Loucy (cell line): ENCODE data around the gene HIP1R.
A peak's percentile ranks its signal among the peaks of the same experiment; 100 is the strongest.

ENCODE experiments used
- H2AFZ ChIP-seq: fragments of 200-600 bp; sonication (generic); 2 replicates; pipeline ENCODE4 v1.6.0; 2016; ENCODE audit warnings: antibody characterized with exemption, mild to moderate bottlenecking, low read length, moderate library complexity
- H3F3A ChIP-seq: fragments of 200-600 bp; 2 replicates; pipeline ENCODE4 v1.6.0; 2016; ENCODE audit warnings: antibody characterized with exemption, low read depth, mild to moderate bottlenecking
- H3K27me3 ChIP-seq: fragments of 200-600 bp; sonication (generic); 2 replicates; pipeline ENCODE4 v1.6.1; 2014; ENCODE audit warnings: low read length, mild to moderate bottlenecking; ENCODE audit not compliant: insufficient read depth, poor library complexity, severe bottlenecking
- H3K36me3 ChIP-seq: fragments of 200-600 bp; sonication (generic); 2 replicates; pipeline ENCODE4 v1.6.1; 2016; ENCODE audit warnings: low read length; ENCODE audit not compliant: insufficient read depth
- H3K4me1 ChIP-seq: fragments of 200-600 bp; sonication (generic); 2 replicates; pipeline ENCODE4 v1.5.1; 2014; ENCODE audit warnings: low read length, mild to moderate bottlenecking; ENCODE audit not compliant: insufficient read depth, poor library complexity, severe bottlenecking
- H3K4me2 ChIP-seq: fragments of 200-600 bp; sonication (generic); 2 replicates; pipeline ENCODE4 v1.6.0; 2014; ENCODE audit warnings: antibody characterized with exemption, low read length, low read depth, mild to moderate bottlenecking; ENCODE audit not compliant: poor library complexity, severe bottlenecking
- H3K4me3 ChIP-seq: fragments of 200-600 bp; sonication (generic); 2 replicates; pipeline ENCODE4 v1.5.1; 2014; ENCODE audit warnings: low read length, mild to moderate bottlenecking, mixed read lengths; ENCODE audit not compliant: poor library complexity, severe bottlenecking
- H3K79me2 ChIP-seq: fragments of 200-600 bp; sonication (generic); 2 replicates; pipeline ENCODE4 v1.6.1; 2014; ENCODE audit warnings: low read length; ENCODE audit not compliant: insufficient read depth
- H3K9ac ChIP-seq: fragments of 200-600 bp; sonication (generic); 2 replicates; pipeline ENCODE4 v1.6.0; 2014; ENCODE audit warnings: mild to moderate bottlenecking, low read depth, low read length, moderate library complexity; ENCODE audit not compliant: poor library complexity, severe bottlenecking
- H3K9me2 ChIP-seq: fragments of 200-600 bp; sonication (generic); replicated peaks from 2 replicates; pipeline ENCODE4 v1.6.1; 2016; ENCODE audit warnings: low read depth, low read length, mixed read lengths
- H3K9me3 ChIP-seq: fragments of 200-600 bp; sonication (generic); 2 replicates; pipeline ENCODE4 v1.6.1; 2014; ENCODE audit warnings: mild to moderate bottlenecking, antibody characterized with exemption, low read length, low read depth; ENCODE audit not compliant: insufficient read depth
- H4K20me1 ChIP-seq: fragments of 200-600 bp; sonication (generic); 2 replicates; pipeline ENCODE4 v1.6.0; 2014; ENCODE audit warnings: antibody characterized with exemption, low read length, mild to moderate bottlenecking; ENCODE audit not compliant: insufficient read depth, poor library complexity, severe bottlenecking
- EZH2phosphoT487 ChIP-seq: fragments of 200-600 bp; IDR thresholded peaks from 2 replicates; pipeline ENCODE4 v1.6.1; 2018; ENCODE audit warnings: antibody characterized with exemption, mild to moderate bottlenecking, moderate library complexity, borderline replicate concordance
- TF ChIP-seq, protein P1 (sequence below): fragments of 200-600 bp; sonication (generic); conservative IDR thresholded peaks from 2 replicates; pipeline ENCODE4 v1.5.1; 2014; ENCODE audit warnings: mild to moderate bottlenecking, antibody characterized with exemption, low read length

HIP1R gene

DNA sequence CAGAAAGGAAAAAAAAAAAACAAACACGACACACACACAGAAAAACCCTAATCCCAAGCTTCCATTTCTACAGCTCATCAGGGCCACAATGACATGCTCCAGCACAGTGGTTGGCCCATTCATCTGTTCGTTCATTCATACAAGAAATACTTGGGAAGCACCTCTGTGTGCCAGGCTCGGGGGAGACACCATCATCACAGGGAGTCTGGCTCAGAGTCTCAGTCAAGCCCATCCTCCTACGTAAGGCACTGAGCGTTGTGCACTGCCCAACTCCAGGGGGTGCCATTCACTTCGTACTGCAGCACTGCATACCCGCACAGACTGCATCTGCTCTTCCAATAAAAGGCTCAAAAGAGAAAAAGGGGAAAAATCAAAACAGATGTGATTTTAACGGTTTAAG, 45.4 kb downstream of the HIP1R start:
- Histone ChIP-seq H3K27me3 (no peaks in the 10 kb centered on the region), H3K4me3 (no peak overlapping the region), H3K9me3 (no peaks in the 10 kb centered on the region), H3K4me1 (peaks cover 42% of the 10 kb centered on the region), H2AFZ (no peak overlapping the region), H3K9ac (no peak overlapping the region), H4K20me1 (peaks cover 68% of the 10 kb centered on the region), H3K4me2 (peak overlapping the region; percentile 28), H3K36me3 (peaks cover 4% of the 10 kb centered on the region; the same call in 1 of the 2 replicates), H3F3A (no peaks in the 10 kb centered on the region), H3K79me2 (peaks cover 98% of the 10 kb centered on the region), H3K9me2 (no peaks in the 10 kb centered on the region)
- TF ChIP-seq, protein P1, sequence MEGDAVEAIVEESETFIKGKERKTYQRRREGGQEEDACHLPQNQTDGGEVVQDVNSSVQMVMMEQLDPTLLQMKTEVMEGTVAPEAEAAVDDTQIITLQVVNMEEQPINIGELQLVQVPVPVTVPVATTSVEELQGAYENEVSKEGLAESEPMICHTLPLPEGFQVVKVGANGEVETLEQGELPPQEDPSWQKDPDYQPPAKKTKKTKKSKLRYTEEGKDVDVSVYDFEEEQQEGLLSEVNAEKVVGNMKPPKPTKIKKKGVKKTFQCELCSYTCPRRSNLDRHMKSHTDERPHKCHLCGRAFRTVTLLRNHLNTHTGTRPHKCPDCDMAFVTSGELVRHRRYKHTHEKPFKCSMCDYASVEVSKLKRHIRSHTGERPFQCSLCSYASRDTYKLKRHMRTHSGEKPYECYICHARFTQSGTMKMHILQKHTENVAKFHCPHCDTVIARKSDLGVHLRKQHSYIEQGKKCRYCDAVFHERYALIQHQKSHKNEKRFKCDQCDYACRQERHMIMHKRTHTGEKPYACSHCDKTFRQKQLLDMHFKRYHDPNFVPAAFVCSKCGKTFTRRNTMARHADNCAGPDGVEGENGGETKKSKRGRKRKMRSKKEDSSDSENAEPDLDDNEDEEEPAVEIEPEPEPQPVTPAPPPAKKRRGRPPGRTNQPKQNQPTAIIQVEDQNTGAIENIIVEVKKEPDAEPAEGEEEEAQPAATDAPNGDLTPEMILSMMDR = peak; percentile 69
- TF ChIP-seq EZH2phosphoT487 = no peak

DNA sequence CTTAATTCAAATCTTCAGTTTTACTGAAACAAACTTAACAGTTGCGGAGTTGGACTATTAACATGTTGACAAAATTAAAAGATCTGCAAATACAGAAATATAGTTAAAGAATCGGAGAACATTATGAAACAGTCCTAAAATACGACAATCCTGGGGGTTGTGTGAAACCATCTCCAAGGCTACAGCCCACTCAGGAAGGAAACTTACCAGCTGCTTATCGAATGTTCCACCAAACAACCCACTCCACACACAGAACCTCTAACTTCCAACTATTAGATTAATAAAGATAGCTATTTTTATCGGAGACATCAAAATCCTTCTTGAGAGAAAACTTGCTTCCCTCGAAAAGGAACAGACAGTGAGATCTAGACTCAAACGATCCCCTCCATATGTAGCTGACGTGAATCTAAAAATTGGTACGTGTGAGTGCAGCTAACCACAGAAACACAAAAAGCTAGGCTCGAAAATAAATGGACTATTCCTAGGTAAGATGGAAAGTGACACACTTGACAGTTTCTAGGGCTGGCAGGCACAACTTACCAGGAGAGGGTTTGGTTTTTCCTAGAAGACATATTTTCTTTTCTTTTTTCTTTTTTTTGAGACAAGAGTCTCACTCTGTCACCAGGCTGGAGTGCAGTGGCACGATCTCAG, 47.8 kb downstream of the HIP1R start:
- peak overlapping the region; percentile 16 for H3K9ac ChIP-seq
- H3K9me2 ChIP-seq = no peaks in the 10 kb centered on the region
- no peaks in the 10 kb centered on the region for H3F3A ChIP-seq

DNA sequence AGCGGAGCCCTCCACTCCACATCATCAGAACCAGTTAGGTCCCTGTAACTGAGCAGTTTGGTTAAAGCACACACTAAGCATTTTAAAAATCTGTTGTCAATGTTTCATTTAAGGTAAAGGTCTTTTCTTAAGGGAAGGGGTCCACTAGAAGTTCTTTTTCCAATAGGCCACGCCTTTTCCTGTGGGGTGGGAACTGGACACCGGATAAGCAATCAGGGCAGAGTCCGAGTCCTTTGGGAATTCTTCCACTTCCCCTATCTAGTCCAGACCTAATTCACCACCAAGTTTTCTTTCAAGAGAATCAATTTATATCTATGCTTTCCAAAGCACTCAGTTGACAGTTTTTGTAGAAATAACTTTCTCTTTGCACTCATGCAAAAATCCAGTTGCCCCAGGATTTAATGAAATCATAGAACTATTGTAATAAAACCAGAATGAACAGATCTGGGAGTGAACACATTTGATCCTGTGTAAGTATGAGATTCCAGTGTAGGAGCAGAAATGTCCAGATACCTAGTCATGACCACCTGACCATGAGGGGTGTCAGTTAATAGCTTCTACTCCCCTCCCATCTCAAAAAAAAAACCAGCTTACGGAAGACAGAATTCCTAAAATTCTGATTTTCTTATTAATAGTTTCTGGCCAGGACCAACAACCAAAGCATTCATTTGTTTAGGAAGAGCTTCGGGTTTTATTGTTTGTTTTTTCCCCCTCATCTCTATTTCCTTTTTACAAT, 49.0 kb downstream of the HIP1R start:
- H2AFZ ChIP-seq = no peak overlapping the region
- no peaks in the 10 kb centered on the region for H3K9me3 ChIP-seq
- no peak for TF ChIP-seq EZH2phosphoT487
- TF ChIP-seq, protein P1 = no peak
- H3F3A ChIP-seq = no peaks in the 10 kb centered on the region
- peaks cover 74% of the 10 kb centered on the region for H3K4me1 ChIP-seq
- H3K4me2 ChIP-seq = no peak overlapping the region
- peaks cover 98% of the 10 kb centered on the region for H3K79me2 ChIP-seq
- H3K9me2 ChIP-seq = no peaks in the 10 kb centered on the region
- no peak overlapping the region for H3K9ac ChIP-seq
- peaks cover 4% of the 10 kb centered on the region; the same call in 1 of the 2 replicates for H3K36me3 ChIP-seq
- H3K27me3 ChIP-seq = no peaks in the 10 kb centered on the region
- peaks cover 73% of the 10 kb centered on the region for H4K20me1 ChIP-seq
- H3K4me3 ChIP-seq = no peak overlapping the region

More for the DNA sequence above, 47.8 kb downstream of the HIP1R start:
- peak overlapping the region; percentile 44 for H3K4me3 ChIP-seq
- H2AFZ ChIP-seq = no peak overlapping the region
- peaks cover 67% of the 10 kb centered on the region for H4K20me1 ChIP-seq
- H3K4me2 ChIP-seq = peak overlapping the region; percentile 66
- H3K9me3 ChIP-seq = no peaks in the 10 kb centered on the region
- H3K27me3 ChIP-seq = no peaks in the 10 kb centered on the region
- no peak for TF ChIP-seq EZH2phosphoT487
- TF ChIP-seq, protein P1 = no peak
- peaks cover 4% of the 10 kb centered on the region; the same call in 1 of the 2 replicates for H3K36me3 ChIP-seq
- H3K4me1 ChIP-seq = peaks cover 62% of the 10 kb centered on the region
- H3K79me2 ChIP-seq = peaks cover 98% of the 10 kb centered on the region
